NCI-H2107 (cell line): Measurements from ENCODE around the gene FAM53B.
A peak's percentile ranks its signal among the peaks of the same experiment; 100 is the strongest.

Experiments
- DNase-seq: peaks from one replicate; lab custom pipeline; 2025; lab: John Stamatoyannopoulos, UW

FAM53B gene

DNA sequence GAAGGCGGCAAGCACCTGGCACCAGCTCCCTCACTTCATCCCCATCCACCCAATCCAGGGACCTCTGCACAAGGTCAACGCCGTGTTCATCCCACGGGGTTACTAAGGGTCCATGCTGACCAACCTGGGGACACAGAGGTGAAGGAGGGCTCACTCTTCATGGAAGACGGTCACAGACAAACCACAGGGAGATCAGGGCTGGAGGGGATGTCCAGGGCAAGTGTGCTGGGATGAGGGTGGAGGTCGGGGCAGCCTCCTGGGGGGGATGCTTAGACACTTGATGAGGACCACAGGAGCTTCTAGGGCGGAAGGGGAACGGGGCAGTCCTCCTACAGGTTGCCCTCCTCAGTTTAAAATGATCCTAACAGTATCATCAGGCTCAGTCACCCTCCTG is 46.7 kb downstream of the FAM53B start:
- no peak for DNase-seq

DNA sequence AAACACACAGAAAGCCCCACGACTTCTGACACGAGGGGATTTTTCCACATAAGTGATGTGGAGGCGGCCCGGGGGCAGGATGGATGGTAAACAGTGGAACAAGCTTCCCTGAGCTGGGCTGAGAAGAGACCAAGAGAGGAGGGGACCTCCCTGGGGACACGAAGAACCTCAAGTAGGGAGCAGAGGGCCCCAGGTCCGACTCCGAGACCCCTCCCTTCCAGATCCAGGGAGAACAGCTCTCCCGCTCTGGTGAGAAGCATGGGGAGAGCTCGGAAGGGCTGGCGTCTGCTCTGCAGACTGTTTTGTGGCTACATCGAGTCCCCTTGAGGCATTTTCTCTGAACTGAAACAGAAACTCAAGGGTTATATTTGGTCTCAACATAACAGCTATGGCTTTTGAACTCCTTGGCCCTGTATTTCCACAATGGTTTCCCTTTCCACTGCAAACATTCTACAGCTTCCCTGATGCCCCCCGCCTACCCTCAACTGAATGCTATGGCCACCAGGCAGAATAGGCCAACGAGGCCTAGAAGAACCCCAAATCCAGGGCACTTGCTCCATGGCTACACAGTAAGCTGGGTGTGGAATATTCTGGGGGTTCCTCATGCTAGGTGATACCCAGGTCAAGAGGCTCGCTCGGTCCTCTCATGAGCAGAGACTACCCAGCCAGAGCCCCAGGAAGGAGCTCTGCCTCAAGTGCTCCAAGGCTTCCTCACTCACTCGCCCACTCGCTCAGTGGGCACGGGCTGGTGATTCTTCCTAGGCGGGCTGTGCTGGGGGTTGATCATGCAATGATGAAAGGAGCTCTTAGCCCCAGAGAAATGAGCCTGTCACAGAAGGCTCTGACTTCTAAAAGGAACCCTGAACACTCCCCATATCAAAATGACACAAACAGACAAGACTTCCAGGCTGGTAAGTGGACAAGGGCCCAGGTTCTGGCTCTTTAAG is 47.5 kb downstream of the FAM53B start:
- no peak for DNase-seq

DNA sequence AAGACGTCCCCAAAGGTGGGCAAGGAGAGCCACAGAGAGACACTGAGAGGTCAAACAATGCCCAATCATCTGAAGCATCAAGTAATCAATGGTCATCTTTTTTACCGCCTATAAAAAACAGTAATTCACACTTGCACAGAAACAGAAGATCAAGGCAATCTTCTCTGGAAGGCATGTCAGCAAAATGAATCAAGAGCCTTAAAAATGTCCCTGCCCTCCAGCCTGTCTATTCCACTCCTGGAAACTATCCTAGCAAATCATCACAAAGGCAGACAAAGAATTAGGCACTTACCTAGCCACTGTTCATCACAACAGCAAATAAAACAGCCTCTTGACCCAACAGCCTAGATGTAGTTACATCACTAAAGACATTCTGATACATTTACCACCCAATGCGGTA is 48.9 kb downstream of the FAM53B start:
- DNase-seq, result no peak

DNA sequence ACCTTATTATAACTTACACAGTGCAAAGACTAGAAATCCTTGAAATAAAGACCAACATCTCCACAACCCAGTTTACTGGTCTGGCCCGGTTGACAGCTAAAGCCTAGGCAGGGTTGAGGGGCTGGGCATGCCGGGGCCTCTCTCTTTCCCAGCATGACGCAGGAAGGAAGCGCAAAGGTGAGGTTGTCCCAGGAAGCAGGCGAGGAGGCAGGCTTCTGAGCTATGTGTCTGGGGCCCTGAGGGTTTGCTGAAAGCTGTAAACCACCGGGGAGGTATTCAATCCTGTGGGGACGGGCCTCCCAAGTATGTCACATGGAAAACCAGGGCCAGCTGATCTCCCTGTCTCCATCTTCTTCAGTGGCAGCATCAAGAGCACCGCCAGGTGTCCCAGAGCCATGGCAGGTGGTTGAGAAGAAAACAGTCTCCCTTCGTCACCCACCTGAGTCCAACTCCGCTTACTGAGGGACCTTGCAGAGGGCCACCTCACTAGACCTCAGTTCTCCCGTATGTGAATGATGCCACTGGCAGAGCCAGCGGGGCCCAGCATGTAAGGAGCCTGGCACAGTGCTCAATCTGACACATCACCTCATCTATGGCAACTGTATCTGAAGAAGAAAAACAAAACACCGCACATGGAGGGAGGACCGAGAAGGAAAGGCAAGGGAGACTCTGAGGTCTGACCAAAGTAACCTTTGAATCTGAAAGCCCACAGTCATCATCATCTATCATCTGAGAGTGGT is 49.5 kb downstream of the FAM53B start:
- peak; percentile 48 for DNase-seq

DNA sequence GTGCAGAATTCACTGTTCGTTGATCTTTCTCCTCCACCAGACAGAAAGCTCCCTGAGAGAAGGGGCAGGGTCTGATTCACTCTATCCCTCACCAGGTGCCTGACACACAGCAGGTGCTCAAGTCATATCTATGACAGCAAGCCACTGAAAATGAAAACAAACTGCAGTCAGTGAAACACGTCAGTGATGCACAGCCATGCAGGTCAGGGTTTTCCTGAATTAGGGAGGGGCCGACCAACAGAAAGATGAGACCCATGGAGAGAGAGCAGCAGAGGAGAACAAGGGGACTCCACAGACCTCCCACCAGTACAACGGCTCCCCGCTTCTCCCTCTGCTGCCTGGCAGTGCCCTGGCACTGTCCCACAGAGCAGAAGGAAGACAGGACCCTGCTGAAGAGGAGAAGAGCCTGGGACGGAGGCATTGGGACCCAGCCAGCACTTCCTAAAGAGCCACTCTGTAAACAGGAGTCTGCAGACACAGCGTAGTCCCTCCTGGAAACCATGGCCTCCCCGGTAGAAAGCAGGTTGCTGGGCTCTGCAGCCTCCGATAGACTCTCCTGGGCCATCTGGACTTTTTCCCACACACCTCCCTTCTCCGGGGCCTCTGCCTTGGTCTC is 50.3 kb downstream of the FAM53B start:
- DNase-seq, result peak; percentile 32

DNA sequence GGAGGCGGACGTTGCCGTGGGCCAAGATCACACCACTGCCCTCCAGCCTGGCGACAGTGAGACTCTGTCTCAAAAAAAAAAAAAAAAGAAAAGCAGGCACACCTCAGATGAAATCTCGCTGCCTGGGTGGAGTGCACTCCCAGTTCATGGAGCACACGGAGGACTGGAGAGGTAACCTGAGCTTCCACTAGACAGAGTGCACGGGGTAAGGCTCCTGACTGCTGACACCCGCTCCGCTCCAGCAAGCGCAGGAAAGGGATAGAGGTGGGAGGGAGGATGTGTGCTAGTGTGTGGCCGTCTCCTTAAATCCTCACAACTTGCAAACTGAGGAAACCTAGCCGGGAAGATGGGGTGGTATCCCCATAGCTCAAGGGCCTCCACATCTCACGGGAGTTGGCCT is 50.8 kb downstream of the FAM53B start:
- DNase-seq, result peak; percentile 56

DNA sequence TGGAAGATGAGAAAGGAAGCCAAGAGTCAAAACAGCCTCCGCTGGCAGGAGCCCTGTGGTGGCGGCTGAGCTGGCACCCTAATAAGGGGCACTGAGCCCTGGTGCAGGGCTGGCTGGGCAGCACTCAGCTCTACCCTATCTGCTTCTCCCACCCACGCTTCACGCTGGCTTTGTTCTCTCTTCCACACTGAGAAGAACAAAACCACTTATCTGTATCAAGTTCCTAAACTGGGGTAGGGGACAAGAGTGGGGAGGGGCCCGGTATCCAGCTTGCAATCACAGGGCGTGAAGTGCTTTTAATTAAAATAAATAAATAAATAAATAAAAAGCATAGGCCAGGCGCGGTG is 52.1 kb downstream of the FAM53B start:
- DNase-seq, result no peak

DNA sequence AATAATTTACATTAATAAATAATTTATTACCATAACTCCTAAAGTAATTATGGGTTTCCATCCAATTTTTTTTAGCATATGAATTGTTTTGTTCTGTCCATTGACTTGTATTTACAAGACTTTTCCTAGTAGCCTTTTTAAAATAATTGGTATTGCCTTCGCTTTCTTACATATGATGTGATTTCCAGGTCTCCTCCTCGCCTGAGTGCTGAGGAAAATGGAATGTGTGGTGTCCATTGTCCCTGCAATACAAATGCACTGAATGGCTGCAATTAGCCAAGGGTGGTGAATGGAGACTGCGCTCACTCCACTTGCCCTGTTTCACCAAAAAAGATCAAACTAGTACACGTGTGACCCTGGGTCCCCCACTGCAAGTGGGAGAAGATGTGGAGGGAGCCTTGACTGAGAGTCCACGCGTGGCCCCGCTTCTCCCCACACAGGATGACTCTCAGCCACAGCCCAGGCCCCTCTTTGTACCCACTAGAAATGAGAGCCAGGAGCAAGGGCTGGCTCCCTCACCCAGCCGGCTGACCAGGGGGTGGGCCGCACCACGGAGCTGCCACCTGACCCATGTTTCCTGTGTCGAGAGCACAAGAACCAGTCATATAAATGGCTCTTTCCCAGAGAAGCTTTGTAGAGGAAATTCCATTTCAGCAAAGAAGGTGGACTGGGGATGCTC is 52.6 kb downstream of the FAM53B start:
- no peak for DNase-seq

DNA sequence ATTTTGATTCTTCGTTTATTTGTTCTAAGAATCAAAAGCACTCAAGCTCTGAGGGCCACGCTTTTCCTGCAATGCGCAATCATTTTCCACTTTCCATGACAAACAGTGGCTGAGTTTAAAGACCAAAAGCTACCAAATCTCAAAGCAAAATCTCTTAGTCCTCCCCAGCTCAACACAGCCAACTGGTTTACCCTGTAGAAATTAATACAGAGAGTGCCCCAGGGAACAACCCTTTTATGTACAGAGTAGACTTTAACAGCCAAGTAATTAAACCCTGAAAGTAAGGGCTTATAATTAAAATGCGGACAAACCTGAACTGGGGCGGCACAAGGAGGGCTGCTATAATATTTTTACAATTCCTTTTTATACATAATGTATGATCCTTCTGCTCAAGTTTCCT is 53.2 kb downstream of the FAM53B start:
- no peak for DNase-seq

DNA sequence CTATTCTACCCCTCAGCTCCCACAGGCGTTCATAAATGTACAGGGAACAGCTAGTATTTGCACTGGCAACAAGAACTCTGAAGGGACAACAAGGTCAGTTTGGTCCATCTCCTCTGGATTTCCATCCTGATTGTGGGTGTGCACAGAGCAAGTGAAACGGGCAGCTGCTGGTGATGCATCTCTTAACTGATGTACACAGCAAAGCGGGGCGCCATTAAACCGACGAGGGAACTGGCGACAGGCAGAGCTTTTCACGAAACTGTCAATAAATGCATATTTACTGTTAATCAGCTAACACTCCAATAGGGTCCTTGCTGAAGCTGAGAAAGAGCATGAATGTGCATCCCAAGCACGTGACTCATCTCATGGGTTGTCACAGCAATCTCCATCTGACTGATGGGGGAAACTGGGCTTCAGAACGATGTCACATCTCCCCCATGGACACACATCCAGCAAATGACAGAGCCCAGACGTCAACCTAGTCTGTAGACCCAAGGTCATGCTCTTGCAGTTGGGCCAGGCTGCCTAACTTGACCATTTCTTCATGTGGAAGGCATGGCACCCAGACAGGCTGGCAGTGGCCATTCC is 54.2 kb downstream of the FAM53B start:
- no peak for DNase-seq

DNA sequence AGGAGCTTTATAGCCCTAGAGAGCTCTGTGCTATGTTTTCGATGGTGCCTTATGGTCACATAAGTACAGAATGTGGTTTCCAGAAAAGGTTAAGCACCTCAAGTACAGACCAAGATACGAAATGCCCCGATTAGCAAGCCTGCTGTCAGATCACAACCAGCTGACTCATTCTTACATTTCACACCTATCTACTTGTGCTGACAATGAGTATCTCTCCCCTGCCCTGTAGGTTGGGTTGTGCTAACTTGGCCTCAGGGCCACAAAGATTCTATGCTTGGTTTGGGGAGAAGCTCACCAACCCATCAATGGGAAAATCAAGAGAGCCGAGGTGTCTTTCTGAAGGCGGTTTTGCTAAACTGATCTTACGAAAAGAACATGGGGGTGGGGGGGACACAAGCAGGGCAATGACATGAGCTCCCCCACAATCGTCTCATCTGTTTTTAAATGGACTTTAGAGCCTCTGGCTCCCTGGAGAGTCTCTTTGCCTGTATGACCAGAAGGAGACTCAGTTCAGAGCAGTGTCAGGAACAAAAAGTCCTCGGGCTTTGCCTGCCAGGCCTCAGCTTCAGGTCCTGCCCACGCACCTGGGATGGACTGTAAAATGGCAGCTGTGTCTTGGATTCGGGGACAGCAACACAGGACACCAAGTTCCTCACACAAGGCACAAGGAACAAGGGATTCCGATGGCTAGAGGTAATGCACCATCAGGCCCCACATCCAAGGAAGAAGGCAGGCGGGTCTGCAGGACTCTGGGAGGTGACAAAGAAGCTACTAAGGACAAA is 55.1 kb downstream of the FAM53B start:
- no peak for DNase-seq

DNA sequence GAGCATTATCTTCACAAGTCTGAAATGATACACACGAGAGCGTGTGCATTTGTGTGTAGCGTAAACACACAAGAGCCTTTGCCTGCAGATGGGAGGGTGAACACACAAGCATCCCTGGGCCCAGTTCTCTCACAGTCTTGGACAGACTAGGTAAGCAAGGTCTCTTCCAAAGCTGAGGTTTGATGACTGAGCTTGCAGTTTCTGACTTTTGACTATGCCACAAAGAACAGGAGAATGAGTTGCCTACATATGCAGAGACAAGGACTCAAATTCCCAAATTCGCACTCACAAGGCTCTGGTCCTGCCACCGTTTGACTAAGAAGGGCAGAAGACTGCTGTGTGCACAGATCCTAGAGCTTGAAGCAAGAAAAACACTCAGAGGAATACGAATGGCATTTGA is 55.8 kb downstream of the FAM53B start:
- no peak for DNase-seq

DNA sequence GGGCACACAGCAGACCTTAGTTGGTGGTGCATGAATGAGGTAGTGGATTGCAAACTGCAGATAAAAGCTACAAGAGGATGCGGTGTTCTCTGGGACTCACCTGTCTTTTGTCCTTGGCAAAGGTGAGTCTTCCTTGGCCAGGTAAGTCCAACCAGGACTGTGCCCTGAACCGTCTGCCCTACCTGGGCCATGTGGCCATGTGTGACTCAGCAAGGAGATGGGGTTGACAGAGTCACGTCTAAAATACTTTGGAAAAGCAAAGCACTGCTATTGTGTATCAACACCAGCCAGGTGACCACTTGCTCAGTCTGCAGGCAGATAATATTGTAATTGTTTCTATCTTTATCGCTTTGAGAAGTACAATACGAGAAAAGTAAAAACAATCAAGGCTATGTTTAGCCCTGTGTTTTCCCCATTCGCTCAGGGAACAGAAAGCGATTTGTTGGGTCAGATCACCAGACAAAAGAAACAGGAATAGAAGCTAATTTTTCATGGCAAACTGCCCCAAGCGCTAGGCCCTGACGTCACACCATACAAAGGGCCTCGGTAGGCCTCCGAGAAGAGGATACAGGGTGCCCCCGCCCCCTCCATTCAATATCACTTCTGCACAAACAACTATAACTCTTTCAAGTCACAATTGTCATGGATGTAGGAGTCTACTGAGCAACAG is 57.3 kb downstream of the FAM53B start:
- no peak for DNase-seq

DNA sequence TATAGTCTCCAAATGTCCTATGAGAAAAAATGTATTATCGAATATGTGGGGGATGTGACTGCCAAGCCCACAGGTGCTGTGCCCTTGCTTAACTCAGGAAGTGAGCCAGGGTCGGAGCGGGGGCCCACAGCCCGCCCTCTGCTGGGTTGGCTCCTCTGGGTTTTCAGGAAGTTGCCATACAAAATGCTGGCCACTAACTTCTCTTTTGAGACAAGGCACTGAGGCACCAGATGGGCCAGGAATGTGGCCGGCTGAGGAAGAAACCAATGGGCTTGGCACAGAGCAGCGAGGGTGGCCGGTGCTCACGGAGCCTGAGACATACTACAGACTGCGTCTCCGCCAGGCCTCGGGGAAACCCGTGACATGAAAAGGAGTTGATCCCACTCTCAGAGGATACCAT is 58.9 kb downstream of the FAM53B start:
- DNase-seq, result no peak

DNA sequence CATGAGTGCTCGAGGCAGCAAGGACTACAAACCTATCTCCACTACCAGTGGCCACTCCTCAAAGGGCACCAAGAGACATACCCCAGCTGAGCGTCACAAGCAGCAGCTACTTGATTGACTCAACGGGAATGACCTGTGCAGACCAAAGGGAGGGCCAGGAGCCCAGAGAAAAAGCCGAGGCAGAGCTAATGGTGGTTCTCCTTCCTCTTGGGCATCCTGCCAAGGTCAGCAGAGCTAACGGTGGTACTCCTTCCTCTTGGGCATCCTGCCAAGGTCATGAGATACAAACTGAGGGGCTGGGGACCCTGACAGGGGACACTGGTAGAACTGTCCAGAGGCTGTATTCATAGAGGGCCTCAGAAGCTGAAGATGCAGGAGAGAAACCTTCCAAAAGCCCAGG is 60.4 kb downstream of the FAM53B start:
- no peak for DNase-seq

DNA sequence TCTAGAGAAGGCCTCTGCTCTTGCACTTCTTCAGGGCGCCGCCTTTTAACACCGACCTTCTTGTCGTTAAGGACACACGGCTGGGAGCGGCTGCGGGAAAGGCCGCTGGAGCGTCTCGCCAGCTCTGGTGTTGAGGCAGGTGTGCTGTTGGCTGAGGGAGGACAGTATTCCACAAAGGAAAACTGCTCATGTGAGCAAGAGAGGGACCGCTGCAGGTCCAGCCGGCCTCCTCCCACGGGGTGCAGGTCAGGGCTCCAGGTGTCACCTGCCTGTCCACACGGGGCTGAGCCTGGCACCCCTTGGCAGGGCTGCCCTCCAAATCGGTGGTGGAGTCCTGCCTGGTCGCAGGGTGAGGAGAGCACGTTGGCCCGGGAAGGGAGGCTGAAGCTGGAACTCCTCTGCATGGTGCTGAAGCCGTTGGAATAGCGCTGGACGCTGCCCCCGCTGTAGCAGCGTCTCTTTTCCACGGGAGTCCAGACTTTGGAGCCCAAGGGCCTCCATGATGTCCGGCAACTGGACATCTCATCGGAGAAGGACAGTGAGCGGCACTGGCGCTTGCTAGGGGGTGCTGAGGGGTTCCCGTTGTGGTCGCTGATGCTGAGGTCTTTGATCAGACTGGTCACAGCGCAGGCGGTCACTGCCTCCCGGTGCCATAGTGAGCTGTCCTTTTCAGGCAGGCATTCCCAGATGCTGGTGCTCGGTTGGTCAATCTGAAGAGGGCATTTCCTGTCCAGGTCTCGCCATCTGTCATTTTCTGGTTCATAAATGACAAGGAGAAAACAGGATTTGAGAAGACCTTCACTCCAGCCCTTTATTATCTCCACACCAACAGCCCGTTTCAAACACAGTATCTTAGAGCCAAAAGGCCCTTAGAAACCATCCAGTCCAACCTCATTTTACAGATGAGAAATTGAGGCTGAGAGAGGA is 62.3 kb downstream of the FAM53B start:
- no peak for DNase-seq

DNA sequence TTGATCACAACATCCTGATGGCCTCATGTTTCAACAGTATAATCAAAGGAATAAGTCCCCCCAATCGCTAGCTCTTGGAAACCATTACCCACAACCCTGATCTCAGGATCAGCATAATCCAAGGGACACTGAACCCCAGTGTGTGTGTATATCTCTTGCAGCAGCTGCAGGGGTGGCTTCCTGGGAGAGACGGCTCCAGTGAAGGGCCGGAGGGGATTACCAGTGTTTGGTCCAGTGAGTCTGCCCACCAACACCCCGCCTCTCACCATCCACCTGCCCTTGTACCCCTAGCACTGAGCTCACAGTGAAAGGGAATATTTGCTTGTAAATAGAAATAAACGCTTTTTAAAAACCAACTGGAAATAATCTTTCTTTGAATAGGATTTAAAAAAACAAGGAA is 63.1 kb downstream of the FAM53B start:
- DNase-seq, result no peak

DNA sequence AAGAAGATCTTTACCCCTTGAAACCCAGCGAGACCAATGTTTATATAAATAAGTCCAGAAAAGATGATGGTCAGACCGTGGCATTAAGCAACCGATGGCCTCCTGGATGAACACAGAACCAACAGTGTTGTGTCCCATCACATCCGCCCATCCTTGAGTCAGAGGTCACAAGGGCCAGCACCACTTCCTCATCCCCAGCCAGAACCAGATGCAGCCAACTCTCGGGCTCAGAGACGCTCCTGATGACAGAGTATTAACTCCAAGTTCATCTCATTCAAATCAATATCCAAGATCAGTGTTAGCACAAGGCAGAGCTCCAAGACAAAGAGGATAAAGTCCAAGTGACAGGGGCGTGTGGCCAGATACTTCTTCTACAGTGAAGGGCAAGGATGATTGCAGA is 63.5 kb downstream of the FAM53B start:
- DNase-seq, result no peak

DNA sequence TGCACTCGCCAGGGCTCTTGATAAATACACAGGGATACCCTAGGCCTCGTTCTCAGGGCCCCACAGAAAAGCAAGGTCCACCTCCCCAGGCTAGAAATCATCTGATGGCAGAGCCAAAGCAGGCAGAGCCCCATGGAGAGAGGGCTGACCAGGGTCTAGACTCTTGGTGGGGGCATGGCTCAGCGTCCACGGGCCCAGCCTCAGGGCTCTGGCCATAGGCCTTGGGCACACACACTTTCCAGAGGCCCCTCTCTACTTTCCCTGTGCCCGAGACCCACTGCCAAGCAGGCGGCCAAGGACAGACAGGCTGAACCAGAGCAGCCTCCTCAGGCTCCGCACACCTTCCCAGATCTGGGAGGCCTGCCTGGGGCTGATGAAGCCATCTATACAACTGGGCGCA is 64.8 kb downstream of the FAM53B start:
- DNase-seq, result no peak
